Ovary (tissue), 3 donors: ENCODE measurements around the gene OSBP.

ENCODE experiments used
- EP300 ChIP-seq: sonication (generic); formaldehyde crosslinking; IDR thresholded peaks from one replicate; pipeline ENCODE4 v1.6.1; 2017; ENCODE audit warnings: antibody characterized with exemption
- POLR2A ChIP-seq: fragments of 450-650 bp; IDR thresholded peaks from one replicate; pipeline ENCODE4 v1.6.1; 2017; ENCODE audit warnings: antibody characterized with exemption, mild to moderate bottlenecking, moderate library complexity
- TF ChIP-seq, protein P1 (sequence below), 3 donors: fragments of 450-650 bp in 2 of 3; fragments of 200-600 bp in 1 of 3; IDR thresholded peaks; one replicate each; pipeline versions ENCODE4 v1.5.1 to v1.8.0; 2016 to 2022; ENCODE audit warnings: antibody characterized with exemption in 3 of 3, mild to moderate bottlenecking in 1 of 3
- donor health status: DM: no; HTN: no; CAD: no.

DNA sequence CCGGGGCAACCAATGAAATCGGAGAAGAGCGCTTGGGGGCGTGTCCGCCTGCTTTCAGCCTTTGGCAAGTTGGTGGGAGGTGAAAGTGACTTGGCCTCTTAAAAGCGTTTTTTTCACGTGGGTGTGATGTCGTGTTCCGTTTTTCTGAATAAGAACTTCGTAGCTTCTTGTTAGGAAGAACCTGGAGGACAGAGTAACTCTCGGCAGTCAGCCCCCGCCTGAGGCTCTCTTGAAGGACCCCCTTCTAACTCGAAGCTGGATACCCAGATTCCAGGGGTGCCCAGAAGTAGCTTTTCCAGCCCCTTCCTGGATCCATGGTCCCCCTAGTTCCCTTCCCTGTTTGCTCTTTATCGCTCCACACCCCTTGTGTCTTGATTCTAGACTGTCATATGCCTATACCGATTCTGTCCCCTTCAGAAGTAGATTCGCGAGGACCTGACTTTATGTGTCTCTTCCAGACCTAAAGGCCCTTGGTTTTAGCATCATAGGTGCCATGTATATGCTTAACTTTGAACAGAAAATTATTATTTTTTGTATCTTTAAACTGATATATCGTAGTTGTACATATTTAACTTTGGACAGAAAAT lies 915 bp upstream of the OSBP start:
- TF ChIP-seq, protein P1, sequence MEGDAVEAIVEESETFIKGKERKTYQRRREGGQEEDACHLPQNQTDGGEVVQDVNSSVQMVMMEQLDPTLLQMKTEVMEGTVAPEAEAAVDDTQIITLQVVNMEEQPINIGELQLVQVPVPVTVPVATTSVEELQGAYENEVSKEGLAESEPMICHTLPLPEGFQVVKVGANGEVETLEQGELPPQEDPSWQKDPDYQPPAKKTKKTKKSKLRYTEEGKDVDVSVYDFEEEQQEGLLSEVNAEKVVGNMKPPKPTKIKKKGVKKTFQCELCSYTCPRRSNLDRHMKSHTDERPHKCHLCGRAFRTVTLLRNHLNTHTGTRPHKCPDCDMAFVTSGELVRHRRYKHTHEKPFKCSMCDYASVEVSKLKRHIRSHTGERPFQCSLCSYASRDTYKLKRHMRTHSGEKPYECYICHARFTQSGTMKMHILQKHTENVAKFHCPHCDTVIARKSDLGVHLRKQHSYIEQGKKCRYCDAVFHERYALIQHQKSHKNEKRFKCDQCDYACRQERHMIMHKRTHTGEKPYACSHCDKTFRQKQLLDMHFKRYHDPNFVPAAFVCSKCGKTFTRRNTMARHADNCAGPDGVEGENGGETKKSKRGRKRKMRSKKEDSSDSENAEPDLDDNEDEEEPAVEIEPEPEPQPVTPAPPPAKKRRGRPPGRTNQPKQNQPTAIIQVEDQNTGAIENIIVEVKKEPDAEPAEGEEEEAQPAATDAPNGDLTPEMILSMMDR (IDR thresholded peaks at IDR 0.05): no peak
- TF ChIP-seq POLR2A: peak; percentile 36
- no peak for TF ChIP-seq EP300
